Activated CD8-positive, alpha-beta memory T cell treated with anti-CD3 and anti-CD28 coated beads for 24 hours (primary cell): ENCODE measurements around the gene CCDC74B.
"Not testable (repeated sequence)": the region's sequence is repeated elsewhere in the genome, so short reads cannot be mapped to it uniquely, and the experiment has no call there.

Experiments used
- DNase-seq: peaks from one replicate; pipeline ENCODE4 v3.0.0-alpha.2; 2020

The CCDC74B gene

DNA sequence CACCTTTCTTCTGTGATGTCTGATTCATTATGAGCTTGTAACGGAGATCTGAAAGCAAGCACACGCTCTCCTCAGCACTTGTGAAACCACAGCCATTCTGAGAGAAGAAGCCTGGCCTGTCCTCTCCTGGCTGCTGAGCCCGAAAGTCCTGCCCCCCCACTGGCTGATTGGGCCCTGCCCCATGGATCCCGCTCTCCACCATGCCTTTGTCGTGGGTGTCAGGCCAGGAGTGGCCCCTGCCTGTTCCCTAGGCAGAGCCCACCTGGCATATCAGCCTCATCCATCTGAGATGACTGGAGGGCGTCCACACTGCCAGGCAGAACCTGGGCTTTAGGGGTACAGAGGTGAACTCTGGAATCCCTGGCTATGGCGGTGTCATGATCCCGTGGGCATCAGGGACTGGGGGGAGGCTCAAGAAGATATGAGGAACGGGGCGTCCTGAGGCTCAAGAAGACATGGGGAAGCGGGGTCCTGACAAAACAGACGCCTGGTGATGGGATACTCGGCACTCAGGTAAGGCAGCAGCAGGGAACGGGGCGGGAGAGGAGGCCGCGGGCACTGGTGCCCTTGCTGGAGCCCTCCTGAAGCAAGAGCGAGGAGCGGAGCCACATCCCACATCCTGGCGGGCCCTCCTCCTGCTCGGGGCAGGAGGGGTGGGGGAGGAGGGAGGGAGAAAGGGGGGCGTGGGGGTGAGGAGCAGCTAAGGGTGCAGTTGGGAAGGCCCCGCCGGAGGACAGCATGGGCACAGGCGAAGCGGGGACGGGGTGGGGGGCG lies 1.5 kb downstream of the CCDC74B start:
- DNase-seq: peak; percentile 56

- peak; percentile 58 for DNase-seq
Observed at GRCh38 chr2:130142396-130143265, 2.3 kb downstream of the CCDC74B start.

DNA sequence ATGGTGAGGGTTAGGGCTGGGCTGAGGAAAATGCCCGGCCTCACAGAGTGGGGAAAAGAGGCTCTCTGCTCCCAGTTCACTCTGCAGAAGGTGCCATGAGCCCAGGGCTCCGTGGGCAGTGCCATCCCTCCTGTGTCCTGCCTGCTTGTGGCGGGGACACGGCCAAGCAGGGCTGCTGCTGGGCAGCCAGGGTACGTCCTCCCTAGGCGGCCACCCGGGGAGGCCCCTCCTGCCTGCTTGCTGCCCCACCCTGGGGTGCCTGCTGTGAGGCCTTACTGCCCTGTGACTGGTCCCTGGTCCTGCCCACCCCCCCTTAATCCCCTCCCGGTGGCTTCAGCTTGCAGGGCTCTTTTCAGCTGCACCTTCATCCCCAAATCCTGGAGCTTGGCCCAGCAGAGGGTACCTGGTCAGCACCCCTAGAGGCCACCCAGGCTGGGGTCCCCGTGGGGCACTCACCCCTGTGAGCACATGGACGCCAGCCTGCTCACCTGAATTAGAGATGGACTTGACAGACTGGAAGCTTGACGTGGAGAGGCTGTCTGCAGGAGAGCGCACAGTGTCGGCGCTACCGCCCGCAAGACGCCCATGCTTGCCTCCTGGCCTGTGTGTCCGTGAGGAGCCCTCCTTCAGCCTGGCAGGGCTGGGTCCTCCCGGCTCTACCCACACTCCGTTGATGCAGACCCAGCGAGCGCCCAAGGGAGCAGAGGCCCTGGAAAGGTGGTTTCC lies 3.1 kb downstream of the CCDC74B start:
- DNase-seq: peak; percentile 42

- DNase-seq: peak; percentile 30
Observed at GRCh38 chr2:130141002-130141401, 3.9 kb downstream of the CCDC74B start.

GRCh38 chr2:130140516-130140915 lies 4.4 kb downstream of the CCDC74B start:
- not testable (repeated sequence) for DNase-seq

- DNase-seq: not testable (repeated sequence)
Observed at GRCh38 chr2:130139331-130140280, 5.3 kb downstream of the CCDC74B start.

GRCh38 chr2:130138841-130139251 lies 6.1 kb downstream of the CCDC74B start:
- not testable (repeated sequence) for DNase-seq

DNA sequence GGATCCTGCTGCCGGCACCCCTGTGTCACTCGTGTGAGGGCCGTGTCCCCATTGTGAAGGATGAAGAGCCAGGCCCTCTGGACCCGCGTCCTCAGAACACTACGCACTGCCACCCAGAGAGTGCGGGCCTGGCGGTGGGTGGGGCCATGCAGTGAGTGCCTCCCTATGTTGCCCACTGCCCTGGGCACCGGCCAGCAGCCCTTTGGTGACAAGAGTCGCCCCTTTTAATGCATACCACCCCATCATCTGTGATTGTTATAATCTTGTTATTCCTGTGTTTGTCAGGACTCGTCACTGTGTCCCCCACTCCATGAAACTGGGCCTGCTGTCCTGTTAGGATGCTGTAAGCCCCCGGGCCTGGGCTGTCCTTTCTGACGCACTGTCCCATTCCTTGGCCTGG lies 6.6 kb downstream of the CCDC74B start:
- not testable (repeated sequence) for DNase-seq

GRCh38 chr2:130137118-130137517 lies 7.8 kb downstream of the CCDC74B start:
- DNase-seq: not testable (repeated sequence)

DNA sequence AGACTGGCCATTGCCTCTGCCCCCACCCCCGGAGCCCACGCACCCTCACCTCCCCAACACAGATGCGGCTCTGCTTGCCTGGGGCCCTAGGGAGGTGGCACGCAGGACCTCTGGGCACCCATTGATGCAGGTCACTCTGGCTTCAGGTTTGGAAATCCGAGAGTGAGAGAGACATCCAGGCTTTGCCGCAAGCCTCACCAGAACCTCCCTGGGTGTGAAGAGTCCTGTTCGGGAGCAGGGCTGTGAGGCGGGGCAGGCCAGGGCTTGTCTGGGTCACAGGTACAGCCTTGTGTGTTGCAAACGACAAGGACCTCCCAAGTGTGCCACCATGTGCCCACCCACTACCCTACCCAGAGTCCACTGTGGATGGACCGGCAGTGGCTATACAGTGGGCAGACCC lies 8.4 kb downstream of the CCDC74B start:
- DNase-seq: not testable (repeated sequence)

DNA sequence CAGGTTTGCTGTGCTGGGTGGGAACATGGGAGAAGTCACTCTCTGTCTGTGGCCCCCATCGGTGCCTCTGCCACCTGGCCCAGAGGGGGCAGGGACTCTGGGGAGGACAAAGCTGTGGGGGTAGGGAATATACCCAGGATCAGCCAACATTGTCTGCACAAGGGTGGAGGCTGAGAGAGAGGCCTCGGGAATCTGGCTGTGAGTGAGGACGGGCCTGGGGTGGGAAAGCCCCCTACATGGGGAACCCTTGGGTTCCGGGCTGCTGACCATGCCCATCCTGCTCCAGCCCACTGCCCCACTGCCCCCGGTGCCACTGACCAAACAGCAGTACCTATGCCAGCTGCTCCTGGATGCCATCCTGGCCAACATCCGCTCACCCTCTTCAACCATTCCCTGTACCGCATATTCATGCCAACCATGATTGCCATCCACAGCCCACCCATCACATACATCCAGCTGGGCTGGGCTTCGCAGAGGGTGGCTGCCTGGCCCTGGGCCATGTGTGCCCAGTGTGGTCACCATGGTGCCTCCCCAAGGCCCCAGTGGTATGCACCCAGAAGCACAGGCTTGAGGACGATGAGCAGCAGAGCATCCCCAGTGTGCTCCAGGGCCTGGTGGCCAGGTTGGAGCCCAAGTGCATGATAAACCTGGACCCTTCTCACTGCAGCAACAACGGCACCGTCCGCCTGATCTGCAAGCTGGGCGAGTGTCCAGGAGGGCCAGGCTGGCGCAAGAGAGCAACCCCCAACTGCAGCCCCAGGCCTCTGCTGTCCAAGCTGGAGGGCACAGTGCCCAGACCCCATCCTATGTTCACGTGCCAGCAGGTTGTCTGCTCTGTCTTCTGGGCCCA lies 9.0 kb downstream of the CCDC74B start:
- no peak for DNase-seq

GRCh38 chr2:130129120-130129829 lies 15.6 kb downstream of the CCDC74B start, which contains the start of gene POTEF:
Gene POTEF (minus strand): TSS chr2:130129222. CDS start chr2:130120515, 8,707 bp downstream.
- DNase-seq: not testable (repeated sequence)

GRCh38 chr2:130128464-130128863 lies 16.4 kb downstream of the CCDC74B start:
- DNase-seq: not testable (repeated sequence)

DNA sequence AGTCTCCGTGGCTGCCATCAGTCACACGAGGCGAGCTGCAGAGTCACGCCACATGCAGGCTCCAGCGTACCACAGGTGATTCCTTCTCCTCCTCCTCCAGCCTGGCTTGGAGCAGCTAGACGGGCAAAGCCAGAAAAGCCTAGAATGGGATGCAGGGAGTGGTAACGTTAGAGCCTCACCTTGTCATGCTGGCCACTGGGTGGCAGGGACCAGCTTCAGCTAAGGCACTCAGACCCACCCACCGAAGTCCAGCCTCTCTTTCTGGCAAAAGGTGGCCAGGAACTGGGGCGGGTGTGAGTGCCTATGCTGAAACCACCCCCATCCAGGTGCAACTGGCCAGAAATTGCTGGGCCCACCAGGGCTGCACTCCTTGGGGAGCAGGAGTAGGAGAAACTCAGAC lies 17.2 kb downstream of the CCDC74B start:
- DNase-seq: not testable (repeated sequence)

GRCh38 chr2:130120924-130121323 lies 24.0 kb downstream of the CCDC74B start:
- not testable (repeated sequence) for DNase-seq

DNA sequence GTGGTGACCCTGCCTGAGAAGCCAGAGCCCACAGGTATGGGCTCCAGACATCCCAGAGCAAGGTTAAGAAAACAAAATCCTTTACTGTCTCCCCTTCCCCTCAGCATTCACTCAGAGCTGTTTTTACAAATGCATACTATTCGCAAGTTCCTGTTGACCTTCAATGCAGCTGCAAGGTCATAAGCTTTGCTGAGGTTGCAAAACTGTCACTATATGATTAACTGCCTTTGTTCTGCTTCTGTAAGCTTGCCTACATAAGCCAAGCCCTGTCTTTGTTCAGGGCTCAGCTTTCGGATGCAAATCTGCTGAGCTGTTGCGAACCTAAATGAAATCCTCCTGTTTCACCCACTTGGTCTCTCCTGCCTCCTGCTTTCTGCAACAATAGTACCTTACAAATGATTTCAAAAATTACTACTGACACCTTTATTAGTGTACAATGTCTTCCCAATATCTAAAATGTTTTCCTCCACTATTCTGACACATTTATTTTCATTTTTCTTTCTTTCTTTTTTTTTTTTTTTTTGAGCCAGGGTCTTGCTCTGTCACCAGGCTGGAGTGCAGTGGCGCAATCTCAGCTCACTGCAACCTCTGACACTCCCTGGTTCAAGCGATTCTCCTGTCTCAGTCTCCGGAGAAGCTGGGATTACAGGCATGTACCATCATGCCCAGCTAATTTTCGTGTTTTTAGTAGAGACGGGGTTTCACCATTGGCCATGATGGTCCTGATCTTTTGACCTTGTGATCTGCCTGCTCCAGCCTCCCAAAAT lies 42.1 kb downstream of the CCDC74B start:
- not testable (repeated sequence) for DNase-seq
